NT2/D1 (cell line): ENCODE data around the gene SLC30A3.

Source experiments
- SUZ12 ChIP-seq: IDR thresholded peaks from 2 replicates; pipeline ENCODE4 v1.6.1; 2011; ENCODE audit not compliant: insufficient read length, insufficient read depth; ENCODE audit errors: extremely low read depth
- YY1 ChIP-seq: IDR thresholded peaks from 2 replicates; pipeline ENCODE4 v1.6.1; 2011; ENCODE audit not compliant: insufficient read length, insufficient read depth
- ZNF274 ChIP-seq: IDR thresholded peaks from 2 replicates; pipeline ENCODE4 v1.6.1; 2011; ENCODE audit warnings: mild to moderate bottlenecking, low read depth, low read length

DNA sequence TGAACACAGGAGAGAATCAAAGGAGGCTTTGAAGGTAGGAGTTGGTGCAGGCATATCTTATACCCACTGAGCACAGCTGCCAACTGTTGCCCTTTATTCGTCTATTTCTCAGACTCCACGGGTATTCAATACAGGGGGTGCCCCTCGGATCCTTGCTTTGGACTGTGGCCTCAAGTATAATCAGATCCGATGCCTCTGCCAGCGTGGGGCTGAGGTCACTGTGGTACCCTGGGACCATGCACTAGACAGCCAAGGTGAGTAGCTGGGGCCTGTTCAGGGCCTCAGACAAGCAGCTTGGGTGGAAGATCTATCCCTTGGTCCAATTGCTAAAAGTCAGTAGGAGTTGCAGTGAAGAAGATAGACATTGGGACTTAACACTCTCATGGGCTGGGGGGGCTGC, 40.4 kb downstream of the SLC30A3 start:
- no peak for TF ChIP-seq SUZ12
- TF ChIP-seq ZNF274, result no peak
- TF ChIP-seq YY1, result no peak
